Measurements from ENCODE around the gene CSTF2T. TPM values are rescaled to one million over a fixed set of nuclear protein-coding genes. Genes with fewer than 3 reads are reported as not detected.

The CSTF2T gene
- total and polyA plus RNA-seq, 12 donors = 9.1 to 44.7 (median 30.8) TPM

DNA sequence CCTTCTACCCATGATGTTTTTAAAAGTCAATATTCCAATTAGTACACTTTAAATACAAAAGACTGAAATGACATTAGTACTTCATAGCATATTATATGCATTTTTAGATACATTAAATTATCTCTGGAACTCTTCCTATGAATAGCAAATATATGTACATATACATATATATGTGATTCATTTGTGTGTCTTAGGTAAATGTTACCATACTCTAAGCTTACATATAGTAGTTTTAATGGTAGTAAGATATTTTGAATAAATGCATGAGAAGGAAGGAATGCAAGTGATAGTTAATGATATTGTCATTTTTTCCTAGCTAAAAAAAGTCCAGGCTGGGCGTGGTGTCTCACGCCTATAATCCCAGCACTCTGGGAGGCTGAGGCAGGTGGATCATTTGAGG is 46.0 kb upstream of the CSTF2T start:
- intact Hi-C loops (cut with DNase I) = no loop called here
- Histone ChIP-seq H3K4me1 (replicated peaks in 1 of 2) (no peaks in the 10 kb centered on the region), H3K36me3 (replicated peaks in 1 of 2) (no peaks in the 10 kb centered on the region), H3K27me3 (no peaks in the 10 kb centered on the region), H3K4me3 (no peak overlapping the region), H3K9me3 (replicated peaks in 1 of 3) (no peaks in the 10 kb centered on the region), H3K27ac (no peak overlapping the region)
- no peak for TF ChIP-seq POLR2A (IDR thresholded peaks at IDR 0.05)
- TF ChIP-seq, protein P1, sequence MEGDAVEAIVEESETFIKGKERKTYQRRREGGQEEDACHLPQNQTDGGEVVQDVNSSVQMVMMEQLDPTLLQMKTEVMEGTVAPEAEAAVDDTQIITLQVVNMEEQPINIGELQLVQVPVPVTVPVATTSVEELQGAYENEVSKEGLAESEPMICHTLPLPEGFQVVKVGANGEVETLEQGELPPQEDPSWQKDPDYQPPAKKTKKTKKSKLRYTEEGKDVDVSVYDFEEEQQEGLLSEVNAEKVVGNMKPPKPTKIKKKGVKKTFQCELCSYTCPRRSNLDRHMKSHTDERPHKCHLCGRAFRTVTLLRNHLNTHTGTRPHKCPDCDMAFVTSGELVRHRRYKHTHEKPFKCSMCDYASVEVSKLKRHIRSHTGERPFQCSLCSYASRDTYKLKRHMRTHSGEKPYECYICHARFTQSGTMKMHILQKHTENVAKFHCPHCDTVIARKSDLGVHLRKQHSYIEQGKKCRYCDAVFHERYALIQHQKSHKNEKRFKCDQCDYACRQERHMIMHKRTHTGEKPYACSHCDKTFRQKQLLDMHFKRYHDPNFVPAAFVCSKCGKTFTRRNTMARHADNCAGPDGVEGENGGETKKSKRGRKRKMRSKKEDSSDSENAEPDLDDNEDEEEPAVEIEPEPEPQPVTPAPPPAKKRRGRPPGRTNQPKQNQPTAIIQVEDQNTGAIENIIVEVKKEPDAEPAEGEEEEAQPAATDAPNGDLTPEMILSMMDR (IDR thresholded peaks at IDR 0.05) = no peak
- no peak for DNase-seq
- 94 to 95% (median 95%) methylated on average over 2 of the region's 2 CpGs for WGBS, 4 donors

DNA sequence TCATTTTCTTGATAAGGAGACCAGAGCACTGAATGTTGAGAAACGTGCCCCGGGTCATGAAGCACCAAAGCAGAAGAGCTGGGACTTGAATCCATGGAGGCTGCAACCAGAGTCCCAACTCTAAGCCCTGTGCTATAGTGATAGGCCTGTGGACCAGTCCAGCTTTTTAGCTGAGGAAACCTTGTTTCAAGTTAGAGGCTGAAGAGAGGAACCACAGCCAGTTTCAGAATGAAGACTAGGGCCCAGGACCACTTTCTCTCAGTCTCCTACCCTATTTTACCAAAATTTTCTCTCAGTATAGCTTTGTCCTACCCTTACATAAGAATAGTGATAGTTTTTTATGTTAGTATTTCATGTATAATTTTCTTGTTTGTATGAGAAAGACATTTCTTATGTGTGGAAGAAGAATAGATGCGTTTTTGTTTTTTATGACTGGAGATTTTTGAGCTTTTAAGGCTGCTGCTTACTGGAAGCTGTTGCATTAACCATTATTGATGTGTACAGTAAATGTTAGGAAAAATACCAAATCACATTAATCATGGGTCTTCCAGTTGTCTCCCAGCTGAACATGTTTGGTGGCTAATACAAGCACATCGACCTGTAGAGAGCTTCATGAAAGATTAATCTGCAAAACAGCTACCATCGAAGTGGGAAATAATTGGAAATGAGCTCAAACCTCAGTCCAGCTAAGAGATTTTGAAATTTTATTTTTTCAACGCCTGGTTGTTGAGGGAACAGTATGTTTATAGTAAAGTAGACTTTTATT is 45.0 kb upstream of the CSTF2T start:
- Histone ChIP-seq H3K36me3 (replicated peaks in 1 of 2) (no peaks in the 10 kb centered on the region), H3K4me3 (no peak overlapping the region), H3K9me3 (replicated peaks in 1 of 3) (no peaks in the 10 kb centered on the region), H3K27ac (no peak overlapping the region), H3K27me3 (no peaks in the 10 kb centered on the region), H3K4me1 (replicated peaks in 1 of 2) (no peaks in the 10 kb centered on the region)
- intact Hi-C loops (cut with DNase I) = no loop called here
- WGBS, 4 donors = 92 to 94% (median 93%) methylated on average over 6 of the region's 6 CpGs
- DNase-seq = no peak
- TF ChIP-seq, protein P1 (IDR thresholded peaks at IDR 0.05) = no peak
- no peak for TF ChIP-seq POLR2A (IDR thresholded peaks at IDR 0.05)

DNA sequence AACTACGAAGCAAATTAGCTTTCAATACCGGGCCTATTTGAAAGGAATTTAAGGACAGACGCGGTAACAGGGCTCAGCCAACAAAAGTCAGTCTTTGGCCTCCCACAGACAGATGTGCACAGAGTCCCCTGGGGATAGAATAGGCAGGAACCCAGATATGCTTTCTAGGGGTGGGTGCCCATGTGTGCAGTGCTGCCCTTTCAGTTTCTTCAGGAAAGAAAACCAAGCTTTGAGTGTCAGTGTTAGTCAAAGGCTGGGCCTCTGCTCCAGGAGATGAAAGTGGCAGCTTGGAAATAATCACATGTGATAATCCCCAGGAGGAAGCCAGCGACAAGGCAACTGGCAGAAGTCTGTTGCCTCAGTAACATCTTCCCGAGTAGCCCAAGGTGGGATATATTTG is 43.8 kb upstream of the CSTF2T start:
- Histone ChIP-seq H3K27ac (no peak overlapping the region), H3K4me1 (replicated peaks in 1 of 2) (no peaks in the 10 kb centered on the region), H3K9me3 (replicated peaks in 1 of 3) (no peaks in the 10 kb centered on the region), H3K36me3 (replicated peaks in 1 of 2) (no peaks in the 10 kb centered on the region), H3K27me3 (no peaks in the 10 kb centered on the region), H3K4me3 (no peak overlapping the region)
- 75 to 79% (median 78%) methylated on average over 6 of the region's 6 CpGs for WGBS, 4 donors
- DNase-seq = no peak
- TF ChIP-seq POLR2A (IDR thresholded peaks at IDR 0.05) = no peak
- TF ChIP-seq, protein P1 (IDR thresholded peaks at IDR 0.05) = no peak
- intact Hi-C loops (cut with DNase I) = no loop called here

DNA sequence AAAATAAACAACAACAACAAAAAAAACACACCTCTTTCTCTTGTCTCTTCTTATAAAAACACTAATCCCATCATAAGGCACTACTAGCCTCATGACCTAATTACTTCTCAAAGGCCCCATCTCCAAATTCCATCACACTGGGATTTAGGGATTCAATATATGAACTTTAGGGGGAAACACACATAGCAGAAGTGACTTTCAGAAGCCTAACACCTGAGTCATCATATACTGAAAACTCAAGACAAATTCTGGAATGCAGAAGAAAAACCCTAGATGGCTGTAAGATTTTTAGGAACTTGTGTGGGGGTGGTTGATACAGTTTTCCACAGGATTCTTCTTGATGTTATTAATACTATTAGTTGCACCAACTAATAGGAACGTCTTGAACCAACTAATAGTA is 33.7 kb upstream of the CSTF2T start:
- DNase-seq = no peak
- Histone ChIP-seq H3K36me3 (replicated peaks in 1 of 2) (no peaks in the 10 kb centered on the region), H3K27ac (no peak overlapping the region), H3K4me3 (no peak overlapping the region), H3K4me1 (replicated peaks in 1 of 2) (no peaks in the 10 kb centered on the region), H3K27me3 (no peaks in the 10 kb centered on the region), H3K9me3 (replicated peaks in 1 of 3) (no peaks in the 10 kb centered on the region)
- TF ChIP-seq POLR2A (IDR thresholded peaks at IDR 0.05) = no peak
- TF ChIP-seq, protein P1 (IDR thresholded peaks at IDR 0.05) = no peak
- WGBS, 4 donors = 68 to 85% (median 79%) methylated on average over 1 of the region's 1 CpG
- intact Hi-C loops (cut with DNase I) = no loop called here

All from adrenal gland (tissue), 12 donors.